ENCODE data around the gene SKP1.

DNA sequence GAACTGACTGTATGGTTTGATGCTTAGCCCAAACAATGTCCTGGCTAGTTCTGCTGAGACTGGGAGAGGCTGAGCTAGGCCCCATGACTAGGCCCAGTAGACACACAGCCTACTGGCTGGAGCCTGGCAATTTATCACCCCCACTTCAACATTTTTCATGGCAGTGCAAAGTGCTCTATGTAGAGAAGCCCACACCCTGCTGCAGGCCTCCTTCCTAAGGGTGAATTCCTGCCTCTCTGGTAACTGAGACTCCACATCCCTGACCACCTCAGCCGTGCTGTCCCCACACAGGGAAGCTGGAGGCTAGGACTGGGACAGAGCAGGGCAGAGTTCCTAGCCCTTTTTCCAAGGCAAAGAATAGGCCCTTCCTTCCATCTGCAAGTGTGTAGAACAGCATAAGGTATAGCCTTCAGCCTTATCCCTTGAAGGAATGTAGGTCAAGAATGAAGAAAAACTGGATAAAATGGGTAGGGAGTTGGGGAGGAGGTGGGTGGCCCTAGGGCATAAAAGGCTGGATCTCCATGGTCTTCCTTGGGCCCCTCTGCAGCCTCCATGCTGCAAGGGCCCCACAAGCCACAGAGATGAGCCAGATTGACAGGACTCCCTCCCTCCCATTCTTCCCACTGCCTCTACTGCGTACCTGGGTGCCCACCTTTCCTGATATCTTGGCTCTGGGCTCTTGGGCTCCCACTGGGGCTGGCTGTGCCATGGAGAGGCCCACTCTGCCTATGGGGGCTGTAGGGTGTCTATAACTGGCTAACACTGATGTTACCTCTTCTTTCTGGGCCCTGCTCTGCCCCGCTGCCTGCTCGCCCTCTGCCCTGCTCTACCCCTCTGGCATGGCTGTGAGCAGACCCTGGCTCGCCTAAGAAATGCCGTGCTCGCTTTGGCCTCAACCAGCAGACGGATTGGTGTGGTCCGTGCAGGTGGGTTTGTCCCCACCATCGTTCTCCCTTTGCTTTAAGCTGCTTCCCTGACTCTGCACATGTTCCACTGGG is 32.5 kb downstream of the SKP1 start:
- TF ChIP-seq, protein P1, sequence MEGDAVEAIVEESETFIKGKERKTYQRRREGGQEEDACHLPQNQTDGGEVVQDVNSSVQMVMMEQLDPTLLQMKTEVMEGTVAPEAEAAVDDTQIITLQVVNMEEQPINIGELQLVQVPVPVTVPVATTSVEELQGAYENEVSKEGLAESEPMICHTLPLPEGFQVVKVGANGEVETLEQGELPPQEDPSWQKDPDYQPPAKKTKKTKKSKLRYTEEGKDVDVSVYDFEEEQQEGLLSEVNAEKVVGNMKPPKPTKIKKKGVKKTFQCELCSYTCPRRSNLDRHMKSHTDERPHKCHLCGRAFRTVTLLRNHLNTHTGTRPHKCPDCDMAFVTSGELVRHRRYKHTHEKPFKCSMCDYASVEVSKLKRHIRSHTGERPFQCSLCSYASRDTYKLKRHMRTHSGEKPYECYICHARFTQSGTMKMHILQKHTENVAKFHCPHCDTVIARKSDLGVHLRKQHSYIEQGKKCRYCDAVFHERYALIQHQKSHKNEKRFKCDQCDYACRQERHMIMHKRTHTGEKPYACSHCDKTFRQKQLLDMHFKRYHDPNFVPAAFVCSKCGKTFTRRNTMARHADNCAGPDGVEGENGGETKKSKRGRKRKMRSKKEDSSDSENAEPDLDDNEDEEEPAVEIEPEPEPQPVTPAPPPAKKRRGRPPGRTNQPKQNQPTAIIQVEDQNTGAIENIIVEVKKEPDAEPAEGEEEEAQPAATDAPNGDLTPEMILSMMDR (IDR thresholded peaks at IDR 0.05): no peak
- TF ChIP-seq ZFX (IDR thresholded peaks at IDR 0.05; ENCODE audit: borderline replicate concordance): no peak
